H1 (cell line): ENCODE data around the gene MRPS15. TPM values are rescaled to one million over a fixed set of nuclear protein-coding genes. Genes with fewer than 3 reads are reported as not detected.
"Not testable (repeated sequence)": the region's sequence is repeated elsewhere in the genome, so short reads cannot be mapped to it uniquely, and the experiment has no call there.

ENCODE experiments used
- CTCF ChIA-PET: fragments of 300-600 bp; sonication (Branson Sonifier 250); formaldehyde crosslinking; loops from one replicate; lab custom pipeline; 2021; ENCODE audit not compliant: partially characterized antibody; lab: Charles Lee
- POLR2A ChIA-PET: fragments of 300-600 bp; sonication (Branson Sonifier 250); formaldehyde crosslinking; loops from one replicate; lab custom pipeline; 2021; ENCODE audit warnings: inconsistent platforms; ENCODE audit not compliant: partially characterized antibody; lab: Charles Lee
- DNase-seq, 2 experiments: peaks; one replicate each; pipeline versions ENCODE4 v3.0.0 to v3.0.0-alpha.2; 2010 to 2022; ENCODE audit warnings: low spot score in 2 of 2, low read depth in 1 of 2, mixed read lengths in 1 of 2
- FAIRE-seq: peaks from 2 replicates; lab custom pipeline; 2011; peaks lifted over from hg19 to GRCh38; lab: Jason Lieb, UNC
- H2AFZ ChIP-seq: 2 replicates; pipeline ENCODE4 v1.8.1; 2012; ENCODE audit warnings: low read length, inconsistent platforms
- H2AK5ac ChIP-seq: 2 replicates; pipeline ENCODE4 v1.6.1; 2013; ENCODE audit warnings: low read depth, low read length
- H2BK120ac ChIP-seq: replicated peaks from 2 replicates; pipeline ENCODE3; 2013; ENCODE audit warnings: low read depth, low read length, inconsistent platforms
- H2BK12ac ChIP-seq: 2 replicates; pipeline ENCODE4 v1.6.1; 2013; ENCODE audit warnings: low read depth, low read length
- H2BK15ac ChIP-seq: 2 replicates; pipeline ENCODE4 v1.6.1; 2013; ENCODE audit warnings: low read length
- H2BK20ac ChIP-seq: 2 replicates; pipeline ENCODE4 v1.6.1; 2013; ENCODE audit warnings: low read length
- H2BK5ac ChIP-seq: 2 replicates; pipeline ENCODE4 v1.6.1; 2013; ENCODE audit warnings: low read depth, low read length
- H3K14ac ChIP-seq: 2 replicates; pipeline ENCODE4 v1.6.1; 2013; ENCODE audit warnings: inconsistent platforms; ENCODE audit not compliant: insufficient read length
- H3K18ac ChIP-seq: 2 replicates; pipeline ENCODE4 v1.6.1; 2013; ENCODE audit warnings: low read length; ENCODE audit errors: extremely low read depth
- H3K23ac ChIP-seq: 2 replicates; pipeline ENCODE4 v1.6.1; 2013; ENCODE audit warnings: inconsistent platforms; ENCODE audit not compliant: insufficient read length
- H3K23me2 ChIP-seq: 2 replicates; pipeline ENCODE4 v1.6.1; 2013; ENCODE audit warnings: low read depth, low read length
- H3K27ac ChIP-seq: 2 replicates; pipeline ENCODE4 v1.6.1; 2011; ENCODE audit warnings: low read depth, low read length, inconsistent platforms
- H3K27me3 ChIP-seq, 4 experiments: replicated peaks in 1 of 4; 1 replicate in 1 of 4; 2 replicates in 3 of 4; pipeline versions ENCODE4 v1.6.1 to v1.8.1; 2011 to 2013; ENCODE audit warnings: low read length in 3 of 4, mild to moderate bottlenecking in 3 of 4, inconsistent platforms in 2 of 4, mixed read lengths in 2 of 4, moderate library complexity in 1 of 4; ENCODE audit not compliant: control insufficient read depth in 3 of 4, insufficient read depth in 3 of 4; ENCODE audit errors: extremely low read depth in 1 of 4
- H3K36me3 ChIP-seq, 4 experiments: 2 replicates each; pipeline versions ENCODE4 v1.6.1 to v1.8.1; 2011 to 2013; ENCODE audit warnings: mild to moderate bottlenecking in 4 of 4, low read length in 3 of 4, moderate library complexity in 2 of 4, control low read depth in 1 of 4, inconsistent platforms in 1 of 4; ENCODE audit not compliant: insufficient read depth in 4 of 4, control insufficient read depth in 2 of 4
- H3K4ac ChIP-seq: replicated peaks from 2 replicates; pipeline ENCODE3; 2013; ENCODE audit warnings: low read length, low read depth, mixed read lengths, inconsistent platforms; ENCODE audit not compliant: insufficient read length
- H3K4me1 ChIP-seq, 4 experiments: replicated peaks in 1 of 4; 1 replicate in 1 of 4; 2 replicates in 3 of 4; pipeline versions ENCODE4 v1.6.1 to v1.8.1; 2011 to 2013; ENCODE audit warnings: low read length in 3 of 4, inconsistent platforms in 2 of 4, mixed read lengths in 1 of 4; ENCODE audit not compliant: insufficient read depth in 4 of 4, control insufficient read depth in 3 of 4
- H3K4me2 ChIP-seq, 2 experiments: 2 replicates each; pipeline versions ENCODE4 v1.6.1 to v1.8.1; 2011 to 2013; ENCODE audit warnings: low read depth in 2 of 2, low read length in 2 of 2, control low read depth in 1 of 2, inconsistent platforms in 1 of 2, mild to moderate bottlenecking in 1 of 2; ENCODE audit not compliant: insufficient read depth in 1 of 2
- H3K4me3 ChIP-seq, 4 experiments: fragments of 200-600, 300-600 bp in 1 of 4; sonication (generic), shearing (Covaris generic), sonication (Bioruptor Twin) in 1 of 4; 2 replicates each; pipeline versions ENCODE4 v1.5.1 to v1.8.1; 2011 to 2016; ENCODE audit warnings: low read length in 4 of 4, low read depth in 3 of 4, control low read depth in 2 of 4, inconsistent platforms in 2 of 4, mild to moderate bottlenecking in 2 of 4, mixed read lengths in 1 of 4, moderate library complexity in 1 of 4; ENCODE audit not compliant: insufficient read depth in 2 of 4; ENCODE audit errors: extremely low read depth in 1 of 4
- H3K56ac ChIP-seq: replicated peaks from 2 replicates; pipeline ENCODE3; 2013; ENCODE audit warnings: low read depth, mild to moderate bottlenecking, mixed read lengths, low read length, inconsistent platforms; ENCODE audit not compliant: insufficient read length
- H3K79me1 ChIP-seq: 2 replicates; pipeline ENCODE4 v1.6.1; 2013; ENCODE audit warnings: low read depth, low read length, control low read depth
- H3K79me2 ChIP-seq, 2 experiments: 2 replicates each; pipeline versions ENCODE4 v1.6.1 to v1.8.1; 2012 to 2013; ENCODE audit warnings: low read length in 2 of 2, mild to moderate bottlenecking in 2 of 2, inconsistent platforms in 1 of 2; ENCODE audit not compliant: insufficient read depth in 2 of 2, control insufficient read depth in 1 of 2
- H3K9ac ChIP-seq, 4 experiments: replicated peaks in 1 of 4; 1 replicate in 1 of 4; 2 replicates in 3 of 4; pipeline versions ENCODE4 v1.6.1 to v1.8.1; 2011 to 2013; ENCODE audit warnings: low read depth in 3 of 4, low read length in 3 of 4, control low read depth in 2 of 4, mild to moderate bottlenecking in 2 of 4, moderate library complexity in 2 of 4, inconsistent platforms in 1 of 4; ENCODE audit errors: extremely low read depth in 1 of 4
- H3K9me3 ChIP-seq, 2 experiments: 2 replicates each; pipeline versions ENCODE4 v1.6.1 to v1.8.1; 2012 to 2013; ENCODE audit warnings: mild to moderate bottlenecking in 2 of 2, moderate library complexity in 2 of 2, control low read depth in 1 of 2, inconsistent platforms in 1 of 2, low read depth in 1 of 2, low read length in 1 of 2, mixed read lengths in 1 of 2; ENCODE audit not compliant: insufficient read depth in 2 of 2
- H4K20me1 ChIP-seq, 2 experiments: replicated peaks in 1 of 2; 2 replicates each; pipeline versions ENCODE3 to v1.8.1; 2011 to 2013; ENCODE audit warnings: inconsistent platforms in 2 of 2, low read length in 2 of 2, mild to moderate bottlenecking in 1 of 2; ENCODE audit not compliant: insufficient read depth in 2 of 2, control insufficient read depth in 1 of 2
- H4K5ac ChIP-seq: 2 replicates; pipeline ENCODE4 v1.6.1; 2013; ENCODE audit warnings: low read length, low read depth, mixed read lengths, inconsistent platforms; ENCODE audit not compliant: insufficient read length
- H4K8ac ChIP-seq: 2 replicates; pipeline ENCODE4 v1.8.0; 2013; ENCODE audit warnings: mild to moderate bottlenecking, moderate library complexity, low read length, inconsistent platforms; ENCODE audit not compliant: insufficient read depth; ENCODE audit errors: extremely low read depth
- H4K91ac ChIP-seq: replicated peaks from 2 replicates; pipeline ENCODE3; 2013; ENCODE audit warnings: low read length, mixed read lengths, inconsistent platforms; ENCODE audit not compliant: insufficient read length
- WGBS, 2 experiments: shearing (Covaris generic) in 1 of 2; methylation state at CpG; one replicate each; pipeline versions ENCODE4 v1.1.6 to v1.1.7; 2013 to 2015; ENCODE audit warnings: low lambda C conversion rate in 2 of 2, mixed read lengths in 2 of 2, inconsistent platforms in 1 of 2, low coverage in 1 of 2, missing lambda C conversion rate in 1 of 2; ENCODE audit not compliant: insufficient replicate concordance in 2 of 2, insufficient coverage in 1 of 2, insufficient read length in 1 of 2; ENCODE audit errors: extremely low coverage in 1 of 2, missing lambda C conversion rate in 1 of 2; 5-methylcytosine and 5-hydroxymethylcytosine counted together
- polyA plus RNA-seq, 7 experiments: library from polyadenylated mRNA; depleted of rRNA in 3 of 7; stranded (reverse) in 5 of 7; unstranded in 2 of 7; fragments of >200 nt in 5 of 7; fragments of 200-250 nt in 2 of 7; gene quantifications; 1 replicate in 5 of 7; 2 replicates in 1 of 7; 4 replicates in 1 of 7; pipeline versions ENCODE4 v1.2.1 to v1.2.3, GENCODE V29; 2011 to 2013; ENCODE audit warnings: missing spikeins in 2 of 7, mixed read lengths in 2 of 7
- total RNA-seq: library from RNA; stranded (reverse); fragmentation: NEBNext Ultra II Directional; extraction: Animal tissue kit (Norgen Biotek cat#: 25700); gene quantifications from 2 replicates; pipeline ENCODE4 v1.2.1, GENCODE V29; 2021

MRPS15 gene
- total and polyA plus RNA-seq, 2 of the 8 experiments (the other 6 are each of a cell fraction or from before 2014, with no cell fraction given): 53.6 to 129 TPM

DNA sequence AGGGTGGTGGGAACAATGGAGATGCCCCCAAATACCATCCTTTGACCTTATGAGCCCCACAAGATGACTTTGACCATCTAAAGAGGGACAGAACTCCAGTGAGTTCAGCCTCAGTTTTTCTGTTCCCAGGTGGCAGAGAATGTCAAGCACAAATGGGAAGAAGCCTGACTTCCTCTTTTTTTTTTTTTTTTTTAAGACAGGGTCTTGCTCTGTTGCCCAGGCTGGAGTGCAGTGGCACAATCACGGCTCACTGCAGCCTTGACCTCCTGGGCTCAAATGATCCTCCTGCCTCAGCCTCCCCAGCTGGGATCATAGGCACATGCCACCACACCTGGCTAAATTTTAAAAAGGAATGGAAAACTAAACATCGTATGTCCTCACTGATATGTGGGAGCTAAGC, 47.0 kb upstream of the MRPS15 start:
- H3K9ac ChIP-seq, H3K56ac ChIP-seq, H2BK5ac ChIP-seq, H3K27me3 ChIP-seq, H3K79me2 ChIP-seq, H2BK20ac ChIP-seq, H3K79me1 ChIP-seq, POLR2A ChIA-PET, FAIRE-seq, H3K27ac ChIP-seq, H4K8ac ChIP-seq, H3K36me3 ChIP-seq, H2AK5ac ChIP-seq, H3K18ac ChIP-seq, H3K14ac ChIP-seq, H3K9me3 ChIP-seq, H3K23ac ChIP-seq, H2BK12ac ChIP-seq, H3K4me3 ChIP-seq, H2BK120ac ChIP-seq, H2AFZ ChIP-seq, H4K20me1 ChIP-seq, H3K4ac ChIP-seq, H3K4me1 ChIP-seq, DNase-seq, H3K23me2 ChIP-seq, H4K5ac ChIP-seq, H4K91ac ChIP-seq, H3K4me2 ChIP-seq, H2BK15ac ChIP-seq: not testable (repeated sequence)
- CTCF ChIA-PET: interaction anchor here (1.9 kb wide), 1 partner anchor 31 kb away, joined by 5 read pairs; no protein-coding TSS in a partner anchor
- WGBS, 2 experiments: 88% methylated on average over 2 of the region's 2 CpGs; no CpG with 5 or more reads in 1 of the 2 experiments
